SH-SY5Y (cell line): ENCODE data around the gene ARMC2.

Source experiments
- GATA2 ChIP-seq: IDR thresholded peaks from 2 replicates; pipeline ENCODE4 v1.6.1; 2011; ENCODE audit warnings: mild to moderate bottlenecking, low read depth, low read length
- GATA3 ChIP-seq: IDR thresholded peaks from 2 replicates; pipeline ENCODE4 v1.6.1; 2011; ENCODE audit warnings: low read depth, mild to moderate bottlenecking, low read length, moderate library complexity

Gene ARMC2

DNA sequence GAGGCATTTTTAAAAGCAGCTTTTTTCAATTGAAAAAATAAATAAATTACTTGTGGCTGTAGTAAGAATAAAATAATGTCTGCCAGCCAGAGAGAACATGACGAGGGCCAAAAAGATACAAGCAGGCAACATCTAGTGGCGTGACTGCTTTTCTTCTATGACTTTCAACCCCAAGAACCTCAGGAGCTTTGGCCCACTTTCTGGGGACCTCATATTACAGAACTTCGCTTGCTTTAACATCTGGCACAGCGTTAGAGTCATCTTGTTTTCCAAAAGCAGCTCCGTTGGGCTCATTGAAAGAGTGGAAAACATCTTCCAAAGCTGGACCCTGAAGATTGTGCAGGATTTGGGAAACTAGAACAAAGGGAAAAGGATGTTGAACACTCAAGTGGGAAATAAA, 67.0 kb downstream of the ARMC2 start:
- TF ChIP-seq GATA3 = no peak
- TF ChIP-seq GATA2 = no peak

DNA sequence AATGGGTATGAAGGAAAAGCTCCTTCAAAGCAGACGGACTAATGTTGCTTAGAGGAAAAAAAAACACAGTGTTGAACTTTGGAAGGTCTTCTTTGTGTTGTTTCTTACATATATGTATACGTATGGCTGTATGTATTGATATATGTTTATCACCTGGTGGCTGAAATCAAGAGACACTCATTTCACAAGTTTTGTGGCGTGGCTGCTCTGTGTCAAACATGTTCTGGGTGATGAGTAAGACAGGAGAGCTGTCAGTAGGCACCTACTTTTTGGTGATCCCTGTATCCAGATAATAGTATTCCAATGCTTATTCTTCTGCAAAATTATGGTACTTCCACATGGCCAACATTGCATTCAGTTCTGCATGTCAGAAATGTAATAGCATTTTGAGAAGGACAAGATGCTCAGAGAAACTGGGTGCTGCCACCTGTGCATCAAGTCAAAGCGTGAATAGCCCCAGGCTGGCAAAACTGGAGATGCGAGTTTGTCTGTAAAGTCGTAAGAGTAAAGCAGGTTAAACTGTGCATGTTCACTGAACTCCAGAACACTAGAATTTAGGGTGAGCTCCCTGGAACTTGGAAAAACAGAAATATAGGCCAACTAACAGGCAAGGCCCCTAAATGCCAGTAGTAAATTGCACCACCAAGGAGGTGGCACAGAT, 67.9 kb downstream of the ARMC2 start:
- TF ChIP-seq GATA2 (no peak), GATA3 (no peak)

DNA sequence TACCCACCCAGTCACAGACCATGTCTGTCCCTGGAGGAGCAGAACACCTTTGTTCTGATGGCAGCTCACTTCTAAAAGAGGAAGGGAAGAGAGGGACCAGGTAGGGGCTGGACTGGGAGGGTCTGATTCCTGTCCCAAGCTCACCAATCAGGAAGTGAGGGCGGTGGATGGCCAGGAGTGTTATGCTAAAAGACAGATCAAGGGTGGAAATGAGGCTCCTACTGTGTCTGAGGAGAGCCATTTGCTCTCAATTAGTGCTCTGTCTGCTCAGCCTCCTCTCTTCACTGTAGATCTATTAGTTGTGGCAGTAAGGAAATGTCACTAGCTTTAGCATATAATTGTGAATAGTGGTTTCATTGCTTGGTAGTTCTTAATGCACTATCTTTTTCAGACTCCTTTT, 72.5 kb downstream of the ARMC2 start:
- TF ChIP-seq GATA2 = no peak
- TF ChIP-seq GATA3 = no peak

DNA sequence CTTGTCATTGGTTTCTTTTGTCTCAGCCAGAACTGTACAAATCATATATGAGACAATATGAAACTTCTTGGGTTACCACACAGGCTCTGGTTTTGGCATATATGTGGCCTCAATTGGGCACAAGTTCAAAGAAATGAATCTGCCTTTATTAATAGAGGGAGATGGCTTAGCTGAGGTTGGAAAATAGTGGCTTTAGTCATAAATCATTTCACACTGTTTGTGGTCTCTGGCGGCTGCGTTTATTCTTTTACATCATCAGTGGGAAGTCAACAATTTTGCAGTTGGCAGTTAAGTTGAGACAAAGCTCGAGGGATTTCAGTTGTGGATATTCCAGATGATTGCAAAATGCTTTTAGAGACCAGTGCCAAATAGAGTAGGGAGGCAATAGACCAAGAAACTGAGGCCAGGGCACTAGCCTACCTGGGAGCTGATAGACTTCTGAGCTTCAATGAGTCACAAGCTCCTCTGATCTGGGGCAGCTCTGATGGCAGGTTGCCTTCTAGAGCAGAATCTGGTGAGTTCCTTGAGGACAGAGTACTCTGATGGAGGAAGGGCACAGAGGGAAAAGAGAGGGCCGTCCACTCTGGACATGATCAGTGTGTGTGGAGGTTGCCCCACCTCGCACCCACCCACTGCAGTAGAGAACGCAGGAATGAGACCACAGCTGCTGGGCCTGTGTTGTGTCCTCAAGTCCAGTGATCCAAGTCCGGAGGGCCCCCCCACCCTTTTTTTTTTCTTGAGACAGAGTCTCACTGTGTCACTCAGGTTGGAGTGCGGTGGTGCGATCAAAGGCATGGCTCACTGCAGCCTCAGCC, 73.5 kb downstream of the ARMC2 start:
- no peak for TF ChIP-seq GATA3
- no peak for TF ChIP-seq GATA2

DNA sequence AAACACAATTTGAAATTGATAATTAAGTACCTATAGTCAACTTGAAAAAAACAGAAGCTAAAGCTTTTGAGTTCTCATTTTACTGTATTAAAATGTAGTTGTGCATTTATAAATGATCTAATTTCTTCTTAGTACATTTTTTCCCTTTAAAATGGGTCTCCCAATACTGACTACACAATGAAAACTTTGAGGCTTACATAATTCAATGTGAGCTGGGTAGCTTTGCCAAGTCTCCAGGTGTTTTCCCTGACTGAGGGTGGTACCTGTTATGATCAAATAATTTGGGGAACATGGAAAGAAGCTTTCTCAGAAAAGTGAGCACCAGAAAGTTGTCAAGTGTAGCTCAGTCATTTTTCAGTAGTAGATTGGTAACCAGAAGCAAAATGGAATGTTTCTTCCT, 74.3 kb downstream of the ARMC2 start:
- TF ChIP-seq GATA2 (no peak), GATA3 (no peak)

DNA sequence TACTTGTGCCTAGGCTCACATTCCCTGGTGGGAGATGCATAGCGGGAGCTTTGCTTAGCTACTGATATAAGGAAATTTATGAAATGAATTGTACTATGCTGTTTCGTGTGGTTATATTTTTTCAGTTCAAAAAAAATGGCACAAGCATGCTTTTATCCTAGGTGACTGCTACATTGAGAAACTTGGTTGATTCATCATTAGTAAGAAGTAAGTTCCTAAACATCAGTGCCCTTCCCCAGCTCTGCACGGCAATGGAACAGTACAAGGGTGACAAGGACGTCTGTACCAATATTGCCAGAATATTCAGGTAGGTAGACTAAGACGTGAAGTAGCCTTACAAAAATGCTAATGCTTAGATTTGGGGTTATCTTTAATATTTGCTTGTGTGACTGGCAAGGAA, 79.7 kb downstream of the ARMC2 start:
- TF ChIP-seq GATA3 = no peak
- no peak for TF ChIP-seq GATA2

DNA sequence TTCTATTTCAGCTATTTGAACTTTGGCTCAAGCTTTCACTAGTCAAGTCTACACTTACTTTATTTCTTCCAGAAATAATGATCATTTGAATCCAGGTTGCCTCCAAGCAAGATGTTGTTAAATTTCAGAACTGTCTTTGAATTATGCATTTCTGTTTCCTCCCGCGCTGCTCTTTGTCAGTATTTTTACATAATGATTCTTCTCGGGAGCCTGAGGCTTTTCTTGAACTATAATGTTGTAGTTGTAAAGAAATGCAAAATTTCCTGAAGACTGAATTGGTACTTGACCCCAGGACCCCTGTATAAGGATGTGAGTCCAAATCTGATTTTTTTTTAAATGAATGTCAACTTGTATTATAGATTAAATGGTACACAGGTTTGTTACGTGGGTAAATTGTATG, 80.4 kb downstream of the ARMC2 start:
- TF ChIP-seq GATA3 (no peak), GATA2 (no peak)

DNA sequence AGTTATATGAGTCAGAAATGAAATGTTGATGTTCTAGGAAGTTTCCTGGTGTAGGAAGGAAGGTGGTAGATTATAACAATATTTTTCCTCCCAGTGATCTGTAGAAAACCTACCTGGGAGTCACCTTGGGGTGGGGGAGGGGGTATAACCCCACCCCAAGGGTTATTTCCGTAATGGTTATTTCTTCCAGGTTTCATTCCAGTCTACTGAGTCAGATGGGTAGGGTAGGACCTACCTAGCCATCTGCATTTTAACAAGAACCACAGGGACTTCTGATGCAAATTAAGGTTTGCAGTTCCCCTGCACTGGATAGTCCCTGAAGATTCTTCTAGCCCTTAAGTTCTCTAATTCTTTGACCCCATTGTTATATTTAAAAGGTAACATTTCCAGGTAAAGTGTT, 88.9 kb downstream of the ARMC2 start:
- TF ChIP-seq GATA3 (no peak), GATA2 (no peak)

DNA sequence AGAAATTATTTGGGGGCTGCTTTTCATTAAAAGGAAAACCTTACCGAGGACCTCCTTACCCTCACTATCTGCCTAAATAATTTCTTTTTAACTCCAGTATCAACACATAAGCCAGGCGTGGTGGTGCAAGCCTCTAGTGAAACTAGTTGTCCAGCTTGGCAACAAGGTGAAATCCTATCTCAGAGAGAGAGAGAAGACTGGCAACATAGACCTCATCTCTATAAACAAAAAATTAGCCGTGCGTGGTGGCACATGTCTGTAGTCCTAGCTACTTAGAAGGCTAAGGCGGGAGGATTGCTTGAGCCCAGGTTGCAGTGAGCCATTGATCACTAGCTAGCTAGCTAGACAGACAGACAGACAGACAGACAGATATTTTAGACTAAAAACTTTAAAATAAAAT, 92.5 kb downstream of the ARMC2 start:
- TF ChIP-seq GATA2 = no peak
- no peak for TF ChIP-seq GATA3

DNA sequence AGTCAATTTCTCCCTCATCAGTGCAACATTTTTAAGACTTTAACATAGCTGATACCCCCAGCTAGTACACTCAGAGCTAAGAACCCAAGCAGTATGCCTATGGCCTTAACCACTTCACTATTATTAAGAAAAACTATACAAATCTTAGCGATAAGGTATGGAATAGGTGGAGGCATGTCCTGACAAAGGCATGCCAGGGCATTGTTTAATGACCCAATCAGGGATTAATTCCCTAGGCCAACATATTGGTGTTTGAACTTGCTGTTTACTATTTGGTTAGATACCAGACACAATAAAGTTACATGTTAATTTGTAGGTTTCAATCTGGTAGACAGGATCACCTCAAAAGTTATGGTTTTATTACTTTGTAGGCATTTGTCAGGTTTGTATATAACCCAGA, 93.1 kb downstream of the ARMC2 start:
- TF ChIP-seq GATA3 (no peak), GATA2 (no peak)

DNA sequence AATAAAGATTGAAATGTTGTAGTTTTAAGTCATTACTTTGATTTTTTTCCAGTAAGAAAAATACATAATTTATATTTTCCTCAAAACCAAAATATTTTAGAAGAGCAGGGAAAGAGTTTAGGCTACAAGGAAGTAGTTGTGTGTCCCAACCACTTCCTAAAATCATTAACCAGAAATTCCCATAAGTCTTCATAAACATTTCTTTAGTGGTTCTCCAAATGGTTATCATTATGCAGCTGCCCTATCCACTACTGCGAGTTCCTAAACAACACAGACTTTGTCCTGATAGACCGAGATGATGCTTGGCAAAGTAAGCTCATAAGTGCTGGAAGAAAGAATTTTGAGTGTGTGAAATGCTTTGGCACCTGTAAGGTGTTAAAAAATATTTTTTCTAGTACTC, 93.6 kb downstream of the ARMC2 start:
- TF ChIP-seq GATA2 (no peak), GATA3 (no peak)

DNA sequence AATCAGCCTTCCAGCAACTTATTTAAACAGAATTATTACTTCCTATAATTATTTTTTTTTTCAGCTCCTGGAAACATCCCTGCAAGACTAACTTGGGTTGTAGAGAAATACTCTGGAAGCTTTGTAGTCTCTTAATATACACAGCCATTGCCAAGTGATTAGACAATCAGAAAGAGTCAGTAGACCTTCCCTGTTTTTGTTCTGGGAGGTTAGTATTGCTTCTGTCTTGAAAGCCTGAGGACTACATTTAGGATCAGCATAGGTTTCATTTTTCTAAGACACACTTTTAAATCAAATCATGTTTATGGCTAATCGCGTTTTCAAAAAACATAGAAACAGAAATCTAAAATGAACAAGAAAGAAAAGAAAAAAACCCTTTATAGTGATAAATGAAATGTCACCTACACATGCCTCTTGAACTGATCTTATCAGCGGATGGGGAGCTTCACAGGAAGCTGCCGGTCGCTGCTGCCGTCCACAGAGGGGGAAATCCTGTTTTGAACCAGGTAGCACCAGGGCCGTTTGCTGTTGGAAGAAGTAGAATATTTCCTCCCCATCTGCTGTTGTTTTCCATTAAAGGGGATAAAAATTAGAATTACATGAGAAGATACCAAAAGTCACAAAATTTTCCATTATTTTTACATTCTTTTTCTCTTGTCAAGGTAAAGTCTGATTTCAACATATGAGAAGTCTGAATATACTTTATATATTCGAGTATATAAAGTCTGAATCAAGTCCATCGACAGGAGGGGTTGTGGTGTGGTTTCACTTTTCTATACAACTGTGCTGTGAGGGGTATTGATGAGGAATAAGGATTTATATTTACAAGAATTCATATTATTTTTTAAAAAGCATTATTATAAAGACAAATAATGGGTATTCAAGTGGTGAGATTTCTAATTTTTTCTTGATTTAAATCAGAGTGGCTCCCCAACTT, 94.6 kb downstream of the ARMC2 start:
- peak; percentile 42; the same call in 1 of the 2 replicates for TF ChIP-seq GATA3
- TF ChIP-seq GATA2 = peak; percentile 87

DNA sequence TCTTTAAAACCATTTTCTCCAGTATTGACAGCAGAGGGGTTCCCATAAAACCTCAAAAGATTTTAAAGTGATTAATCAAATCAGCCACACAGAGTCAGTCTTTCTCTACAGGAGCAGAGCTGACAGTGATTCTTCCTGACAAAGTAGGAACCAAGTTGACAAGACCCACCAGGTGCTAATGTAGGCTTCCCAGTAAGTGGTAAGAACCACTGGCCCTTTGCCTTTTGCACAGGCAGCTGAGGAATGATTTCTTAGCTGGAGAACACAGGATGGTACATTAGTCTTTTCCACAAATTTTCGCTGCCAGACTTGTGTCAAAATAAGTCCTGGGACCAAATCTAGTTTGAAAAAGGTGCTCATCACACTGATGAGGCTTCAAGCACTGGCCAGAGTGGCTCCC, 95.8 kb downstream of the ARMC2 start:
- TF ChIP-seq GATA3 (no peak), GATA2 (no peak)

DNA sequence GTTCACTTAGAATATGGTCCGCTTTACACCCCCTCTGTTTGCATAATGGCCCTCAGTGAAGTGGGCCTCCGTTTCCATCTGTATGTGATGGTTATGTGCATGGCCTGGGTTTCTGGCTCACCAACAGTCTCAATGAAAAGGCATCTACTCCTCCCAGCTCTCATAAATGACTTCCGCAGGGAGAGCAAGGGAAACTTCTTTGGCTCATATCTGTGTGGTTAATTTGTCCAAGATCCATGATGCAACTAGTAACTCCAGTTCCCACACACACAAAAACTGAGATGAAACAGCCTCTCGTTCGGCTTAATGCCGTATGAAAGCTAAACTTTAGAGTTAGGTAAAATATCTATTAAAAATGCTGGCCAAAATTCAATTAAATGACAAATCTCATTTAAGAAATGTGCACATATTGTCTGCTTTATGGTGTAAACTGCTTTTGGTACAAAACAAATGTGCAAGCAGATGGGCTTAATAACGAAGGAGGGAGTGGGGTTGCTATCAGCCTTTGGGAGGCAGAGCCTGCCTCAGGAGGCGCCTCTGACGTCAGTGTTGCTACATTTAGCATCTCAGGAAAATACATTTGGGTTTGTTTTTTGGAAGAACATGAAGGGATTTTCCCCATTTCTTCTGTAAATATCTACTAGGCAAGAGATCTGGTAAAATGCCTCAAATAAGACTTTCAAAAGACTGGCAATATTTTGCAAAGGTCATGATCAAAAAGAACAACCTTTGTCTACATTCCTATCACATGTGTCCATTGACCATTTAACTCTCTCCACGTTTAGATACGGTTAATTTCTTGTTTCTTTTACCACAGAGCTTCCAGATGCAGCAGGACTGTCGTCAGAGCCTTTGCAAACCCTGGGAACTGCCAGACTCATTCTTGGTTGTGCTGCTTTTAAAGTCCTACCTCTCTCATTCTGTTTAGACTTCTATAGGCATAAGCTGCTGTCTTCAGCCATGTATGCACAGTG, 96.8 kb downstream of the ARMC2 start:
- no peak for TF ChIP-seq GATA2
- no peak for TF ChIP-seq GATA3
